Neuronal stem cell (in vitro differentiated cells): ENCODE results near the gene FCSK. TPM values are rescaled to one million over a fixed set of nuclear protein-coding genes. Genes with fewer than 3 reads are reported as not detected.

Experiments used
- DNase-seq: peaks from one replicate; pipeline ENCODE4 v3.0.0-alpha.2; 2013; ENCODE audit warnings: low spot score
- H2AFZ ChIP-seq: one replicate; pipeline ENCODE4 v1.6.1; 2013; ENCODE audit warnings: mild to moderate bottlenecking, low read length, inconsistent platforms
- H2AK5ac ChIP-seq: 2 replicates; pipeline ENCODE4 v1.6.1; 2013; ENCODE audit warnings: low read depth, mild to moderate bottlenecking, inconsistent platforms, low read length, moderate library complexity, mixed read lengths
- H2BK120ac ChIP-seq: 2 replicates; pipeline ENCODE4 v1.6.1; 2013; ENCODE audit warnings: low read depth, mild to moderate bottlenecking, inconsistent platforms, low read length, moderate library complexity, mixed read lengths
- H2BK12ac ChIP-seq: one replicate; pipeline ENCODE4 v1.6.1; 2013; ENCODE audit warnings: low read length, inconsistent platforms
- H2BK15ac ChIP-seq: 2 replicates; pipeline ENCODE4 v1.6.1; 2013; ENCODE audit warnings: mild to moderate bottlenecking, low read length, inconsistent platforms, mixed read lengths
- H2BK5ac ChIP-seq: one replicate; pipeline ENCODE4 v1.6.1; 2013; ENCODE audit warnings: inconsistent platforms, mild to moderate bottlenecking, low read length, moderate library complexity
- H3K14ac ChIP-seq: one replicate; pipeline ENCODE4 v1.6.1; 2013; ENCODE audit warnings: low read length, inconsistent platforms
- H3K18ac ChIP-seq: 2 replicates; pipeline ENCODE4 v1.6.1; 2013; ENCODE audit warnings: low read length, inconsistent platforms
- H3K23ac ChIP-seq: 2 replicates; pipeline ENCODE4 v1.6.1; 2013; ENCODE audit warnings: low read depth, mild to moderate bottlenecking, mixed read lengths, low read length, inconsistent platforms; ENCODE audit not compliant: poor library complexity
- H3K27ac ChIP-seq: replicated peaks from 3 replicates; pipeline ENCODE4 v1.5.1; 2013; ENCODE audit warnings: low read length, inconsistent platforms
- H3K27me3 ChIP-seq, 3 experiments: 2 replicates each; pipeline ENCODE4 v1.6.1; 2013; ENCODE audit warnings: low read length in 3 of 3, mild to moderate bottlenecking in 2 of 3, inconsistent platforms in 1 of 3, low read depth in 1 of 3, mixed read lengths in 1 of 3, moderate library complexity in 1 of 3; ENCODE audit not compliant: control insufficient read depth in 3 of 3, insufficient read depth in 3 of 3
- H3K36me3 ChIP-seq, 2 donors: replicated peaks in 1 of 2; 2 replicates each; pipeline ENCODE4 v1.6.1; 2013; ENCODE audit warnings: low read length in 2 of 2; ENCODE audit not compliant: control insufficient read depth in 2 of 2, insufficient read depth in 2 of 2
- H3K4ac ChIP-seq: 2 replicates; pipeline ENCODE4 v1.6.1; 2013; ENCODE audit warnings: inconsistent platforms, mild to moderate bottlenecking, low read length, moderate library complexity
- H3K4me1 ChIP-seq, 2 donors: 1 replicate in 1 of 2; 2 replicates in 1 of 2; pipeline ENCODE4 v1.6.1; 2013; ENCODE audit warnings: low read length in 2 of 2, low read depth in 1 of 2; ENCODE audit not compliant: control insufficient read depth in 2 of 2, insufficient read depth in 1 of 2
- H3K4me2 ChIP-seq: one replicate; pipeline ENCODE4 v1.6.1; 2013; ENCODE audit warnings: mild to moderate bottlenecking, low read length, inconsistent platforms; ENCODE audit not compliant: insufficient read depth, poor library complexity, severe bottlenecking
- H3K4me3 ChIP-seq, 2 donors: 2 replicates each; pipeline ENCODE4 v1.5.1; 2013; ENCODE audit warnings: low read length in 2 of 2, mild to moderate bottlenecking in 2 of 2, inconsistent platforms in 1 of 2, moderate library complexity in 1 of 2
- H3K79me1 ChIP-seq: one replicate; pipeline ENCODE4 v1.6.1; 2013; ENCODE audit warnings: low read depth, mild to moderate bottlenecking, inconsistent platforms, low read length, moderate library complexity
- H3K9ac ChIP-seq: one replicate; pipeline ENCODE4 v1.6.1; 2013; ENCODE audit warnings: mild to moderate bottlenecking, low read depth, low read length, inconsistent platforms; ENCODE audit not compliant: poor library complexity
- H3K9me3 ChIP-seq, 2 donors: replicated peaks in 1 of 2; 2 replicates each; pipeline versions ENCODE3 to v1.6.1; 2013; ENCODE audit warnings: low read length in 2 of 2, mild to moderate bottlenecking in 2 of 2, inconsistent platforms in 1 of 2, low read depth in 1 of 2, mixed read lengths in 1 of 2, moderate library complexity in 1 of 2; ENCODE audit not compliant: control insufficient read depth in 2 of 2, insufficient read depth in 1 of 2
- H4K8ac ChIP-seq: one replicate; pipeline ENCODE4 v1.6.1; 2013; ENCODE audit warnings: low read depth, mild to moderate bottlenecking, inconsistent platforms, low read length, moderate library complexity
- H4K91ac ChIP-seq: one replicate; pipeline ENCODE4 v1.6.1; 2013; ENCODE audit warnings: low read length, low read depth, mild to moderate bottlenecking, inconsistent platforms; ENCODE audit not compliant: poor library complexity
- WGBS, 2 donors: extraction: QIAGEN DNeasy Blood & Tissue Kit; methylation state at CpG; one replicate each; pipeline ENCODE4 v1.1.7; 2013; ENCODE audit warnings: missing lambda C conversion rate in 2 of 2, mixed read lengths in 1 of 2; ENCODE audit not compliant: insufficient read length in 2 of 2, insufficient replicate concordance in 1 of 2; ENCODE audit errors: extremely low coverage in 2 of 2; 5-methylcytosine and 5-hydroxymethylcytosine counted together
- small RNA-seq: library from polyadenylated mRNA; stranded (forward); fragments of <200 nt; extraction: miRNeasy Mini kit (QIAGEN cat#:217004); gene quantifications from one replicate; pipeline ENCODE3, GENCODE V24; 2013; ENCODE audit not compliant: insufficient read depth

The FCSK gene

GRCh38 chr16:70527315-70527996 is 73.1 kb downstream of the FCSK start:
- no peak for DNase-seq
- H2BK15ac ChIP-seq = no peak overlapping the region
- no peak overlapping the region for H3K18ac ChIP-seq
- H3K4me3 ChIP-seq = no peak overlapping the region
- H2AK5ac ChIP-seq = no peak overlapping the region
- H3K4ac ChIP-seq = no peak overlapping the region
- H3K23ac ChIP-seq = no peak overlapping the region
- no peaks in the 10 kb centered on the region for H3K27me3 ChIP-seq
- H3K4me1 ChIP-seq = peaks cover 11 to 12% of the 10 kb centered on the region in 2 donors
- no peak overlapping the region for H2BK5ac ChIP-seq
- no peak overlapping the region for H4K8ac ChIP-seq
- no peak overlapping the region for H3K27ac ChIP-seq
- no peak overlapping the region for H3K9ac ChIP-seq
- H4K91ac ChIP-seq = no peak overlapping the region
- no peak overlapping the region for H3K14ac ChIP-seq
- H3K4me2 ChIP-seq = no peak overlapping the region
- peaks cover 31 to 75% of the 10 kb centered on the region in 2 donors for H3K36me3 ChIP-seq
- 100% methylated on average over 2 of the region's 8 CpGs; no CpG with 5 or more reads in 1 of the 2 donors for WGBS, 2 donors
- H2BK120ac ChIP-seq = no peak overlapping the region
- no peak overlapping the region for H2AFZ ChIP-seq
- H3K9me3 ChIP-seq = peaks cover 0 to 2% of the 10 kb centered on the region in 2 donors
- no peak overlapping the region for H2BK12ac ChIP-seq
- H3K79me1 ChIP-seq = peaks cover 3% of the 10 kb centered on the region

- Histone ChIP-seq H2BK12ac (no peak overlapping the region), H2AFZ (no peak overlapping the region), H2AK5ac (no peak overlapping the region), H3K4me1 (peaks cover 9 to 10% of the 10 kb centered on the region in 2 donors), H3K23ac (no peak overlapping the region), H3K79me1 (peaks cover 3% of the 10 kb centered on the region), H2BK15ac (no peak overlapping the region), H3K18ac (no peak overlapping the region), H4K8ac (no peak overlapping the region), H2BK5ac (no peak overlapping the region), H4K91ac (no peak overlapping the region), H3K4me3 (no peak overlapping the region), H3K4me2 (no peak overlapping the region), H3K27ac (no peak overlapping the region), H3K27me3 (no peaks in the 10 kb centered on the region), H2BK120ac (no peak overlapping the region), H3K9ac (no peak overlapping the region), H3K14ac (no peak overlapping the region), H3K4ac (no peak overlapping the region), H3K36me3 (peaks cover 36 to 93% of the 10 kb centered on the region in 2 donors), H3K9me3 (peaks cover 0 to 2% of the 10 kb centered on the region in 2 donors)
- DNase-seq = no peak
- WGBS, 2 donors = no CpG with 5 or more reads among the region's 8 CpGs
Measured at GRCh38 chr16:70529051-70529777, 74.8 kb downstream of the FCSK start.

Small RNA genes within 50 kb of the gene (small RNA-seq; reads per million reads assigned to genes)
- 1.2 reads per million for gene RNU6-23P
- not detected for gene RPS27P26
- gene SNORD111B = 649 reads per million, percentile 99 among the genes with 10 or more reads in this experiment
